Gastrocnemius medialis (tissue), 4 donors: Measurements from ENCODE around the gene PGM1. TPM values are rescaled to one million over a fixed set of nuclear protein-coding genes. Genes with fewer than 3 reads are reported as not detected.
"Not testable (repeated sequence)": the region's sequence is repeated elsewhere in the genome, so short reads cannot be mapped to it uniquely, and the experiment has no call there.

Experiments
- ATAC-seq, 2 donors: fragments of 150-250 bp; one replicate each; pipeline ENCODE4 v1.9.1; 2016
- DNase-seq, 2 donors: peaks; one replicate each; pipeline ENCODE4 v3.0.0-alpha.2; 2019
- H3K27ac ChIP-seq, 4 donors: fragments of 200-600 bp; sonication (generic); 1 replicate in 1 of 4; 2 replicates in 3 of 4; pipeline ENCODE4 v1.5.1; 2016 to 2018; ENCODE audit warnings: mild to moderate bottlenecking in 2 of 4, moderate library complexity in 1 of 4
- H3K27me3 ChIP-seq, 3 donors: fragments of 200-600 bp; sonication (generic) in 2 of 3; 1 replicate in 1 of 3; 2 replicates in 2 of 3; pipeline versions ENCODE4 v1.5.1 to v1.6.0; 2016 to 2019; ENCODE audit warnings: mild to moderate bottlenecking in 1 of 3, moderate library complexity in 1 of 3
- H3K36me3 ChIP-seq, 2 donors: fragments of 200-600 bp; sonication (generic) in 1 of 2; one replicate each; pipeline ENCODE4 v1.5.1; 2017 to 2018
- H3K4me1 ChIP-seq, 2 donors: fragments of 200-600 bp; sonication (generic) in 1 of 2; one replicate each; pipeline ENCODE4 v1.5.1; 2016 to 2017; ENCODE audit warnings: mild to moderate bottlenecking in 2 of 2
- H3K4me3 ChIP-seq, 4 donors: fragments of 200-600 bp; sonication (generic) in 3 of 4; 1 replicate in 1 of 4; 2 replicates in 3 of 4; pipeline ENCODE4 v1.5.1; 2016 to 2019; ENCODE audit warnings: mild to moderate bottlenecking in 2 of 4
- H3K9me3 ChIP-seq, 3 donors: fragments of 200-600 bp; sonication (generic) in 2 of 3; 1 replicate in 1 of 3; 2 replicates in 2 of 3; pipeline ENCODE4 v1.5.1; 2016 to 2019
- POLR2A ChIP-seq, 2 donors: fragments of 450-650 bp; IDR thresholded peaks; one replicate each; pipeline ENCODE4 v1.6.1; 2017; ENCODE audit warnings: antibody characterized with exemption in 2 of 2, mild to moderate bottlenecking in 2 of 2, moderate library complexity in 2 of 2
- in situ Hi-C, 4 donors: fragments of 200-750 bp; cut with MboI; loops; one replicate each; pipeline versions ENCODE4 v1.15.0 to v1.8.0; 2017; ENCODE audit warnings: low sequenced_read_pairs in 4 of 4
- intact Hi-C: fragments of 100-400 bp; cut with DNase I; formaldehyde crosslinking; loops from one replicate; pipeline ENCODE4 v1.15.1; 2023; ENCODE audit warnings: low total_unique reads
- total RNA-seq, 4 donors: library from RNA; depleted of rRNA; stranded (reverse); fragments of >200 nt; gene quantifications; one replicate each; pipeline versions ENCODE4 v1.1.0 to v1.2.3, GENCODE V29; 2016
- TF ChIP-seq, protein P1 (sequence below), 5 experiments: fragments of 450-650 bp in 3 of 5; fragments of 200-600 bp in 2 of 5; sonication (generic) in 2 of 5; IDR thresholded peaks in 4 of 5; conservative IDR thresholded peaks in 1 of 5; 1 replicate in 4 of 5; 2 replicates in 1 of 5; pipeline ENCODE4 v1.5.1; 2016 to 2019; ENCODE audit warnings: antibody characterized with exemption in 5 of 5, mild to moderate bottlenecking in 3 of 5, moderate library complexity in 3 of 5

The PGM1 gene
- total RNA-seq, 4 donors from 2014 or later: 320 to 713 (median 666) TPM

DNA sequence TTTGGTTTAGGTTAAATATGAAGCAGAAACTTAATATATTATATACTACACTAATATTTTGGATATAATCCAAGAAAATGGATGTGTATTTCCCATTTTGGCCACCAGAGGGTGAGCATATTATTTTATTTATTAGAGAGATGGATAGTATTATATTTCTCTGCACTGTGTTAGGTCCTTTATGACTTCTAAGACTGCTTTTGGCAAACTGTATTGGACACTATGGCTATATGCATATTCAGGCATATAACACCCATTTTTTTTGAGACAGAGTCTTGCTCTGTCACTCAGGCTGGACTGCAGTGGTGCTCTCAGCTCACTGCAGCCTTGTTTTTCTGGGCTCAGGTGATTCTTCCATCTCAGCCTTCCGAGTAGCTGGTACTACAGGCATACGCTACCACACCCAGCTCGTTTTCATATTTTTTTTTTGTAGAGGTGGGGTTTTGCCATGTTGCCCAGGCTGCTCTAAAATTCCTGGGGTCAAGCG lies 17.8 kb upstream of the PGM1 start:
- H3K27ac ChIP-seq: peak overlapping the region in 1 of 4 donors; percentile 33
- peak; percentile 89 to 94 for ATAC-seq
- in situ Hi-C loops (loop anchor here in 2 of 4 donors (5.0 to 10.0 kb wide), 2 partner anchors 47 to 49 kb away; no protein-coding TSS in a partner anchor), intact Hi-C loops (loop anchor here (2.0 to 5.0 kb wide), 3 partner anchors 37 to 672 kb away; no protein-coding TSS in a partner anchor)
- H3K36me3 ChIP-seq: no peaks in the 10 kb centered on the region
- H3K9me3 ChIP-seq: no peaks in the 10 kb centered on the region
- TF ChIP-seq, protein P1, sequence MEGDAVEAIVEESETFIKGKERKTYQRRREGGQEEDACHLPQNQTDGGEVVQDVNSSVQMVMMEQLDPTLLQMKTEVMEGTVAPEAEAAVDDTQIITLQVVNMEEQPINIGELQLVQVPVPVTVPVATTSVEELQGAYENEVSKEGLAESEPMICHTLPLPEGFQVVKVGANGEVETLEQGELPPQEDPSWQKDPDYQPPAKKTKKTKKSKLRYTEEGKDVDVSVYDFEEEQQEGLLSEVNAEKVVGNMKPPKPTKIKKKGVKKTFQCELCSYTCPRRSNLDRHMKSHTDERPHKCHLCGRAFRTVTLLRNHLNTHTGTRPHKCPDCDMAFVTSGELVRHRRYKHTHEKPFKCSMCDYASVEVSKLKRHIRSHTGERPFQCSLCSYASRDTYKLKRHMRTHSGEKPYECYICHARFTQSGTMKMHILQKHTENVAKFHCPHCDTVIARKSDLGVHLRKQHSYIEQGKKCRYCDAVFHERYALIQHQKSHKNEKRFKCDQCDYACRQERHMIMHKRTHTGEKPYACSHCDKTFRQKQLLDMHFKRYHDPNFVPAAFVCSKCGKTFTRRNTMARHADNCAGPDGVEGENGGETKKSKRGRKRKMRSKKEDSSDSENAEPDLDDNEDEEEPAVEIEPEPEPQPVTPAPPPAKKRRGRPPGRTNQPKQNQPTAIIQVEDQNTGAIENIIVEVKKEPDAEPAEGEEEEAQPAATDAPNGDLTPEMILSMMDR (IDR thresholded peaks at IDR 0.05 in 4 of 5, conservative IDR thresholded peaks at IDR 0.05 in 1 of 5): peak; percentile 71 to 92 (median 82)
- TF ChIP-seq POLR2A (IDR thresholded peaks at IDR 0.05): no peak
- no peak for DNase-seq
- H3K4me3 ChIP-seq: no peak overlapping the region
- no peaks in the 10 kb centered on the region for H3K27me3 ChIP-seq
- H3K4me1 ChIP-seq: peaks cover 0 to 5% of the 10 kb centered on the region in 2 donors

DNA sequence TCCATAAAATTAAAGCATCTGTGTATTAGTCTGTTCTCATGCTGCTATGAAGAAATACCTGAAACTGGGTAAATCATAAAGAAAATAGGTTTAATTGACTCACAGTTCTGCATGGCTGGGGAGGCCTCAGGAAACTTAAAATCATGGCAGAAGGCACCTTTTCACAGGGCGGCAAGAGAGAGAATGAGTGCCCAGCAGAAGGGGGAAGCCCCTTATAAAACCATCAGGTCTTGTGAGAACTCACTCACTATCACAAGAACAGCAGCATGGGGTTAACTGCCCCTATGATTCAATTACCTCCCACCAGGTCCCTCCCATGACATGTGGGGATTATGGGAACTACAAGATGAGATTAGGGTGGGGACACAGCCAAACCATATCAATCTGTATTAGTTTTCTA lies 6.9 kb upstream of the PGM1 start:
- in situ Hi-C loops, intact Hi-C loops, H3K9me3 ChIP-seq, H3K36me3 ChIP-seq, H3K4me3 ChIP-seq, DNase-seq, H3K27me3 ChIP-seq, H3K27ac ChIP-seq, ATAC-seq: not testable (repeated sequence)
- H3K4me1 ChIP-seq: peaks cover 16% of the 10 kb centered on the region in 2 donors

DNA sequence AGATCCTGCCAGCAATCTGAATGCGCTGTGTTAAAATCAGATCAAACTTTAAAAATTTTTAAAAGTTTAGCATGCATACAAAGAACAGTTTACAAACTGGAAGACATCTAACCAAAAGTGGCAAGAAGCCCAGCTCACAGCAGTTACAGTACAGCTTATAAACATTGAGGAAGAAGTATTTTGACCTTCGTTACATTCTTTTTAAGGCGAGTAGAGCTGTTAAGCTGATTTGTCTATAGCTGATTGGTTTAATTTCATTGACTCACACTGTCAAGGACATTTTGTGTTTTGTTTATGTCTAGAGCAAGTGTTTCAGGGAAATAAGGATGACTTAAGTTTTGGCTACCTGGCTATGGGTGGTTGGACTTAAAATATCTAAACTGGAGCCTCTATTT lies 3.0 kb upstream of the PGM1 start:
- DNase-seq: no peak
- no peaks in the 10 kb centered on the region for H3K27me3 ChIP-seq
- TF ChIP-seq POLR2A (IDR thresholded peaks at IDR 0.05): no peak
- TF ChIP-seq, protein P1 (IDR thresholded peaks at IDR 0.05 in 4 of 5, conservative IDR thresholded peaks at IDR 0.05 in 1 of 5): no peak

DNA sequence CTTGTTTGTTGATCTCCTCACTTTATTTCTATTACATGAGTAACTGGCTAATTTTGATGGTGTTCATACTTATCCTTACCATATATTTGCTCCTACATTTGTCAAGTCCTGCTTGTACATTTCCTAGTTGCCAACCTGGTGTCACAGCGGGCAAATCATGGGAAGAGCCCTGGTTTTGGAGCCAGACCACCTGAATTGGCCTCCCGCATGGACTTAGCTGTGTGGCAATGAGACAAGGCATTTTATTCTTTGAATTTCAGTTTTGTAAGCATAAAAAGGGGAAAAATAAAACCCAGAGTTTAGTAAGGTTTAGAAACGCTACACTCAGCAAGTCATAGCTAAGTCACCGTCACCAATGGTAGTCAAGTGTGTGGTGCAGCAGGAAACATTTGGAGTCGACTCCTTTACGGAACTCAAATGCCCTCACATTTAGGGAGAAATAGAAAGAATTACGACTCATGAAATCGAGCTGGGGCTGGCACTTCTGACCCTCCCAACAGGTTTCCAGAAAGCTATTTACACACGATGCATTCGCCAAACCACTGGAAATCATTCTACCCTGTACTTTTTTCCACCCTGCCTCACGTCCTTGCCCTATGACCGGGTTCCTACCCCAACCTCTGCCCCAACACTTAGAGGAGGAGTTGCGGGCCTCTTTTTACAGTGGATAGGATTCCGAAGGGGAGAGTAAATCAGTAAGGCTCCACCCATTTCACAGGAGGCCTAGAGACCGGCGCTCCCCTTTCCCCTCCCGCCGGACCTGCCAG lies 492 bp upstream of the PGM1 start:
- no peaks in the 10 kb centered on the region for H3K9me3 ChIP-seq
- in situ Hi-C loops: no loop called here
- peak overlapping the region; percentile 91 to 99 (median 96) for H3K27ac ChIP-seq
- H3K4me1 ChIP-seq: peaks cover 43 to 53% of the 10 kb centered on the region in 2 donors
- no peaks in the 10 kb centered on the region for H3K36me3 ChIP-seq
- ATAC-seq (no peak), DNase-seq (no peak)
- peak overlapping the region; percentile 74 to 85 (median 78) for H3K4me3 ChIP-seq
- intact Hi-C loops: loop anchor here (5.0 kb wide), 1 partner anchor 225 kb away; the partner anchor contains the start of gene ALG6
- no peaks in the 10 kb centered on the region for H3K27me3 ChIP-seq
- TF ChIP-seq, protein P1 (IDR thresholded peaks at IDR 0.05 in 4 of 5, conservative IDR thresholded peaks at IDR 0.05 in 1 of 5): no peak
- TF ChIP-seq POLR2A (IDR thresholded peaks at IDR 0.05): no peak

More for the DNA sequence above, 3.0 kb upstream of the PGM1 start:
- H3K36me3 ChIP-seq: no peaks in the 10 kb centered on the region
- no peak overlapping the region for H3K4me3 ChIP-seq
- intact Hi-C loops (loop anchor here (5.0 kb wide), 1 partner anchor 223 kb away; the partner anchor contains the start of gene ALG6), in situ Hi-C loops (no loop called here)
- H3K27ac ChIP-seq: peak overlapping the region; percentile 91 to 99 (median 96)
- H3K9me3 ChIP-seq: no peaks in the 10 kb centered on the region
- no peak for ATAC-seq
- peaks cover 26 to 34% of the 10 kb centered on the region in 2 donors for H3K4me1 ChIP-seq
